CD14-positive monocyte (primary cell): Measurements from ENCODE around the gene BTBD9. TPM values are rescaled to one million over a fixed set of nuclear protein-coding genes. Genes with fewer than 3 reads are reported as not detected.

Experiments
- DNase-seq, 3 donors: peaks; one replicate each; pipeline ENCODE4 v3.0.0-alpha.2; 2011 to 2022
- H2AFZ ChIP-seq: 2 replicates; pipeline ENCODE4 v1.6.0; 2012; ENCODE audit warnings: mild to moderate bottlenecking, low read depth, low read length, inconsistent platforms; ENCODE audit not compliant: insufficient read depth, poor library complexity, severe bottlenecking
- H3K27ac ChIP-seq, 2 donors: 1 replicate in 1 of 2; 2 replicates in 1 of 2; pipeline ENCODE4 v1.5.1; 2012 to 2013; ENCODE audit warnings: low read length in 2 of 2, control low read depth in 1 of 2, inconsistent platforms in 1 of 2, low read depth in 1 of 2, mild to moderate bottlenecking in 1 of 2
- H3K27me3 ChIP-seq, 2 donors: one replicate each; pipeline versions ENCODE4 v1.6.0 to v1.6.1; 2011 to 2013; ENCODE audit warnings: low read length in 2 of 2; ENCODE audit not compliant: control insufficient read depth in 2 of 2, insufficient read depth in 2 of 2
- H3K36me3 ChIP-seq, 2 donors: replicated peaks in 1 of 2; 1 replicate in 1 of 2; 2 replicates in 1 of 2; pipeline versions ENCODE4 v1.5.1 to v1.6.1; 2012 to 2013; ENCODE audit warnings: low read length in 2 of 2, control low read depth in 1 of 2, inconsistent platforms in 1 of 2, mild to moderate bottlenecking in 1 of 2; ENCODE audit not compliant: insufficient read depth in 2 of 2, control insufficient read depth in 1 of 2
- H3K4me1 ChIP-seq, 2 donors: 1 replicate in 1 of 2; 2 replicates in 1 of 2; pipeline versions ENCODE4 v1.5.1 to v1.6.1; 2012 to 2013; ENCODE audit warnings: low read length in 2 of 2, control low read depth in 1 of 2, inconsistent platforms in 1 of 2, mild to moderate bottlenecking in 1 of 2, moderate library complexity in 1 of 2; ENCODE audit not compliant: insufficient read depth in 2 of 2, control insufficient read depth in 1 of 2
- H3K4me2 ChIP-seq: replicated peaks from 2 replicates; pipeline ENCODE3; 2012; ENCODE audit warnings: low read length, moderate library complexity, mild to moderate bottlenecking; ENCODE audit not compliant: poor library complexity, severe bottlenecking; ENCODE audit errors: extremely low read depth
- H3K4me3 ChIP-seq, 3 experiments: fragments of 200-600 bp in 1 of 3; sonication (generic) in 1 of 3; replicated peaks in 1 of 3; 1 replicate in 2 of 3; 2 replicates in 1 of 3; pipeline ENCODE4 v1.5.1; 2011 to 2013; ENCODE audit warnings: low read length in 3 of 3, mild to moderate bottlenecking in 3 of 3, control low read depth in 2 of 3, low read depth in 2 of 3, inconsistent platforms in 1 of 3, moderate library complexity in 1 of 3
- H3K79me2 ChIP-seq: 2 replicates; pipeline ENCODE4 v1.6.0; 2012; ENCODE audit warnings: mild to moderate bottlenecking, control low read depth, inconsistent platforms, low read length, moderate library complexity; ENCODE audit not compliant: insufficient read depth
- H3K9ac ChIP-seq: 2 replicates; pipeline ENCODE4 v1.6.0; 2017; ENCODE audit warnings: low read length, mild to moderate bottlenecking; ENCODE audit not compliant: insufficient read depth, poor library complexity, severe bottlenecking
- H3K9me3 ChIP-seq, 2 donors: replicated peaks in 1 of 2; 1 replicate in 1 of 2; 2 replicates in 1 of 2; pipeline versions ENCODE4 v1.5.1 to v1.6.1; 2012 to 2013; ENCODE audit warnings: low read length in 2 of 2, control low read depth in 1 of 2; ENCODE audit not compliant: control insufficient read depth in 1 of 2, insufficient read depth in 1 of 2
- H4K20me1 ChIP-seq: 2 replicates; pipeline ENCODE4 v1.6.0; 2012; ENCODE audit warnings: mild to moderate bottlenecking, low read length, control low read depth, moderate library complexity; ENCODE audit not compliant: insufficient read depth
- H3K27ac Mint-ChIP-seq, 7 donors: one replicate each; pipeline ENCODE4 v1.8.0; 2020; ENCODE audit warnings: mild to moderate bottlenecking in 7 of 7, mixed read lengths in 7 of 7, moderate library complexity in 6 of 7, inconsistent platforms in 2 of 7
- H3K27me3 Mint-ChIP-seq, 3 donors: one replicate each; pipeline ENCODE4 v1.8.0; 2021 to 2022; ENCODE audit warnings: low read depth in 3 of 3, mild to moderate bottlenecking in 3 of 3, mixed read lengths in 3 of 3, moderate library complexity in 3 of 3, inconsistent platforms in 1 of 3
- H3K36me3 Mint-ChIP-seq, 2 donors: one replicate each; pipeline ENCODE4 v1.8.0; 2020; ENCODE audit warnings: mixed read lengths in 2 of 2, inconsistent platforms in 1 of 2, mild to moderate bottlenecking in 1 of 2
- H3K4me1 Mint-ChIP-seq: one replicate; pipeline ENCODE4 v1.8.0; 2020; ENCODE audit warnings: mild to moderate bottlenecking, mixed read lengths
- H3K4me3 Mint-ChIP-seq, 2 donors: one replicate each; pipeline ENCODE4 v1.8.0; 2020; ENCODE audit warnings: mild to moderate bottlenecking in 2 of 2, mixed read lengths in 2 of 2, moderate library complexity in 1 of 2
- H3K9me3 Mint-ChIP-seq, 7 donors: one replicate each; pipeline ENCODE4 v1.8.0; 2020 to 2022; ENCODE audit warnings: mixed read lengths in 7 of 7, mild to moderate bottlenecking in 6 of 7, moderate library complexity in 6 of 7, inconsistent platforms in 2 of 7
- CTCF ChIP-seq: fragments of 200-600 bp; IDR thresholded peaks from one replicate; pipeline ENCODE4 v1.8.0; 2022; ENCODE audit warnings: antibody characterized with exemption, mild to moderate bottlenecking
- WGBS: methylation state at CpG from one replicate; pipeline ENCODE4 v1.1.5; 2013; ENCODE audit warnings: missing lambda C conversion rate; ENCODE audit not compliant: insufficient coverage; 5-methylcytosine and 5-hydroxymethylcytosine counted together
- intact Hi-C, 2 donors: fragments of 100-400 bp; cut with micrococcal nuclease; formaldehyde crosslinking; loops; one replicate each; pipeline versions ENCODE4 v1.15.0 to v1.15.1; 2023
- polyA plus RNA-seq, 3 donors: library from polyadenylated mRNA; depleted of rRNA in 1 of 3; unstranded in 2 of 3; stranded (reverse) in 1 of 3; fragments of 300-500 nt in 2 of 3; fragments of >200 nt in 1 of 3; fragmentation: Illumina TruSeq in 2 of 3; gene quantifications; 1 replicate in 2 of 3; 2 replicates in 1 of 3; pipeline ENCODE4 v1.2.3, GENCODE V29; 2012 to 2021

The BTBD9 gene
- polyA plus RNA-seq, 3 donors = 5.2 to 7.5 (median 6.2) TPM

GRCh38 chr6:38476141-38476540 is 163.6 kb downstream of the BTBD9 start:
- Histone ChIP-seq H4K20me1 (no peaks in the 10 kb centered on the region), H3K9ac (no peak overlapping the region), H3K79me2 (no peaks in the 10 kb centered on the region), H3K4me3 (no peak overlapping the region), H3K27me3 (no peaks in the 10 kb centered on the region), H3K36me3 (no peaks in the 10 kb centered on the region), H2AFZ (no peak overlapping the region), H3K4me1 (peaks cover 23 to 29% of the 10 kb centered on the region in 2 donors), H3K27ac (no peak overlapping the region), H3K4me2 (no peak overlapping the region), H3K9me3 (no peaks in the 10 kb centered on the region)
- Mint-ChIP-seq H3K4me3 (no peak overlapping the region), H3K9me3 (peaks cover 0 to 2% (median 0%) of the 10 kb centered on the region in 7 donors), H3K27ac (no peak overlapping the region), H3K4me1 (peaks cover 31% of the 10 kb centered on the region), H3K27me3 (peaks cover 0 to 2% (median 0%) of the 10 kb centered on the region in 3 donors), H3K36me3 (peaks cover 0 to 5% of the 10 kb centered on the region in 2 donors)
- no peak for DNase-seq
- no peak for TF ChIP-seq CTCF
- intact Hi-C loops = no loop called here
- no CpG with 5 or more reads among the region's 1 CpG for WGBS

DNA sequence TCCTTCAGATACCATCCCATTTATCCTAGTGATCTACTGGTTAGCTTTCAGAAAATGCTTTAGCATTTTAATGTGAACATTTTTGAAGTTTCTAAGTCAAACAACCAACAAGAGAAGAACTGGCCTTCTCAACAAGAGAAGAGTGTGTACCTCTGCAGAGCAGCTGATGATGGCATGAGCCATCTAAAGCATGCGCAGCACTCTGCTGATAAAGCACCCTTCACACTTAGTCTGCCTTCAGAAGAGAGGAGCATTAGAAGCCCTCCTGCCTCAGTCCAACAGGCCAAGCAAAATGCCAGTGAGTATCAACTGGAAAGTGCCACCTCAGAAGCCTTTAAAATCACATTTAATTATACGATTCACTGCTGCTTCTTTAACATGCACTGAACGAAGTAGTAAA is 169.2 kb downstream of the BTBD9 start:
- no peak overlapping the region for H3K27ac Mint-ChIP-seq

More for the DNA sequence above, 169.2 kb downstream of the BTBD9 start:
- Histone ChIP-seq H3K4me2 (no peak overlapping the region), H3K9ac (no peak overlapping the region), H3K36me3 (no peaks in the 10 kb centered on the region), H3K4me1 (no peaks in the 10 kb centered on the region), H3K27me3 (no peaks in the 10 kb centered on the region), H4K20me1 (no peaks in the 10 kb centered on the region), H3K27ac (no peak overlapping the region), H2AFZ (no peak overlapping the region), H3K4me3 (no peak overlapping the region), H3K79me2 (no peaks in the 10 kb centered on the region), H3K9me3 (no peaks in the 10 kb centered on the region)
- no peaks in the 10 kb centered on the region for H3K4me1 Mint-ChIP-seq
- no peak overlapping the region for H3K4me3 Mint-ChIP-seq
- H3K27me3 Mint-ChIP-seq = no peaks in the 10 kb centered on the region
- peaks cover 2 to 4% of the 10 kb centered on the region in 2 donors for H3K36me3 Mint-ChIP-seq
- peaks cover 0 to 3% (median 1%) of the 10 kb centered on the region in 7 donors for H3K9me3 Mint-ChIP-seq
- DNase-seq = no peak
- 90% methylated on average over 1 of the region's 3 CpGs for WGBS
- no peak for TF ChIP-seq CTCF
- intact Hi-C loops = no loop called here
